Measurements from ENCODE around the gene KCNK13.
"Not testable (repeated sequence)": the region's sequence is repeated elsewhere in the genome, so short reads cannot be mapped to it uniquely, and the experiment has no call there.

KCNK13 gene

DNA sequence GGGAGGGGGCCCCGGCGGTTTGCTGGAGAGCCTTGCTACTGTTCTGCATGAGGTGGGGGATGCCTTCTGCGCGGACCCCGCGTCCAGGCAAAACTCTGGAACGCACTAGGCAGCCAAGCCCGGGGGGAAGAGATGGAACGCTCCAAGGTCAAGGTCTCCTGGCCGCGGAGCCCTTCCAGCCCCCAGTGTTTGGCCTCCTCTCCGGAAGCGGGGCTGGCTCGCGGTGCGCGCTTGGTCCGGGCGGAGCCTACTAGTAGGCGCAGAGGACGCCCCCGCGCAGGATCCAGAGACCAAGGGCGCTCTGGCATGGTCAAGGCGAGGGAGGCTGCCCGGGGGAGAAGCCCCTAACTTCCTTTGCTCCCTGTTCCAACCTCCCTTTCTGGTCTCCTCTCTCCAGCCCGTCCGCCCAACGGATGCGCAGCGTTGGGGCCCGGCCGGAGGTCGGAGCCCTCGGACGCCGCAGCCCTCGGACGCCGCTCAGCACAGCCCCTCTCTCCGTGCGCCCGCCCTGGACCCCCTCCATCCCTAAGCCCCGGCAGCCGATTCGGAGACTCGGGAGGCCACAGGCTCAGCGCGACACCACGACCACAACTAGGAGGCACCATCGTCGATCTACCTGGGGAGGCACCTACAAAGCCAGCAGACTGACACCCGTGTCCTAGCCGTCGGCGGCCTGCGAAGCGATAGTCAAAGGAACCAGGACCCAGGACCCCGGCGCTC, 669 bp upstream of the KCNK13 start:
- DNase-seq (ENCODE audit: low read depth in 3 of 3), result peak in 1 of 3 donors; percentile 8

GRCh38 chr14:90062127-90062794, 467 bp downstream of the KCNK13 start:
- DNase-seq (ENCODE audit: low read depth in 3 of 3), result no peak

- no peak for DNase-seq (ENCODE audit: low read depth in 3 of 3)
Observed at GRCh38 chr14:90062822-90063539, 1.2 kb downstream of the KCNK13 start.

- DNase-seq (ENCODE audit: low read depth in 3 of 3), result no peak
Observed at GRCh38 chr14:90072350-90072749, 10.6 kb downstream of the KCNK13 start.

DNA sequence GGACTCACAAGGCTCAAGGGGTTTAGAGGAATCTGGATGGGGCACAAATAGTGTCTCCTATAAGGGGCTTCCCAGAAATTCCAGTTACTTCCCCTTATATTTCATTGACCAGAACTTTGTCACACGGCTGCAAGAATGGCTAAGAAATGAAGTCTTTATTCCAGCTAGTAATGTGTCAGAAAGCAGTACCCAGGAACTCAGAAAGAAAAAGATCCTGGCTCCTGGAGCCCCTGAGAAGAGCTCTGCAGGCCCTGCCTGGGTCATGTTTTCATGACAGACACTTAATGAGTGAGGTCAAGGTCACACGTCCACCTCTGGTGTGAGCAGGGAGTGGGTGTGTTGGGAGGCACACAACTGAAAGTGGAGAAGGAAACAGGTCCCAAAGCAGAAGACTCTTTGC, 17.8 kb downstream of the KCNK13 start:
- DNase-seq (ENCODE audit: low read depth in 3 of 3), result no peak

- no peak for DNase-seq (ENCODE audit: low read depth in 3 of 3)
Observed at GRCh38 chr14:90087433-90087832, 25.6 kb downstream of the KCNK13 start.

DNA sequence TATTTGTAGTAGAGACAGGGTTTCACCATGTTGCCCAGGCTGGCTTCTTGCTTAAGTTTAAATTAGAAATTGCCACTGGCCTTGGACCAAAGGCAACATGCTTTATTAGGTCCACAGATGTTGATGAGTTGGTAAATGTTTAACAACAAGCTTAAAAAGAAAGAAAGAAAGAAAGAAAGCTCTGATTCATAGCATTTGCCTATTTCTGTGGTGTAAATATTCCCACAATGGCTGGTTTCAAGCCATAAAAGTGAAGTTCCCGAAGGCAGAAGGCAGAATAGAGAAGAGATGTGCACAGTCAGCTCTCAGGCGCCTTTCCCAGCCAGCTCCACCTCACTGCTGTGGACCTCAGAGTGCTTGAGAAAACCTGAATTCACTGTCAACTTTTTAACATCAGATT, 26.4 kb downstream of the KCNK13 start:
- no peak for DNase-seq (ENCODE audit: low read depth in 3 of 3)

DNA sequence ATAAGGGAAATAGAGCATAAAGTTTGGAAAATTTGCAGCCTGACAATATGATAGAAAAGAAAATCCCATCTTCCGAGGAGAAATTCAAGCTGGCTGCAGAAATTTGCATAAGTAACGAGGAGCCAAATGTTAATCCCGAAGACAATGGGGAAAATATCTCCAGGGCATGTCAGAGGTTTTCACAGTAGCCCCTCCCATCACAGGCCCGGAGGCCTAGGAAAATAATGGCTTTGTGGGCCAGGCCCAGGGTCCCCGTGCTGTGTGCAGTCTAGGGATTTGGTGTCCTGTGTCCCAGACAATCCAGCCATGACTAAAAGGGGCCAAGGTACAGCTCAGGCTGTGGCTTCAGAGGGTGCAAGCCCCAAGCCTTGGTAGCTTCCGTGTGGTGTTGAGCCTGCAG, 27.7 kb downstream of the KCNK13 start:
- not testable (repeated sequence) for DNase-seq (ENCODE audit: low read depth in 3 of 3)

DNA sequence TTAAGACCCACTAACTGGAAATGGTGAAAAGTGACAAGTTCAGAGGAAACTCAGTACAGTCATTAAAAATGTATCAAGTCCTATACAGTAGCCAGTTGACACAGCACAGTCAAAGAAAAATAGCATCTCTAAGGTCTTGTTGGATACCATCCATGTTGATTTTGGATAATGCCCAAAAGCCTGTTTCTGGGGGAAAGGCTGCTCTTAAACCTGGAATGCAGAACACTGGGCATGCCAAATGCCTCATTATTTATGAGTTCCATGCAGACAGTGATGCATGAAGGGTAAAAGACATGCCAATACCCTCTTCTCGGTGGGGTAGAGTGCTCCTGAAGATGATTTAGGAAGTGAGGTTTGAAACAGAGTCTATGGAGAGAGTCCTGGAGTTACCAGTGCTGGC, 29.6 kb downstream of the KCNK13 start:
- DNase-seq (ENCODE audit: low read depth in 3 of 3), result no peak

DNA sequence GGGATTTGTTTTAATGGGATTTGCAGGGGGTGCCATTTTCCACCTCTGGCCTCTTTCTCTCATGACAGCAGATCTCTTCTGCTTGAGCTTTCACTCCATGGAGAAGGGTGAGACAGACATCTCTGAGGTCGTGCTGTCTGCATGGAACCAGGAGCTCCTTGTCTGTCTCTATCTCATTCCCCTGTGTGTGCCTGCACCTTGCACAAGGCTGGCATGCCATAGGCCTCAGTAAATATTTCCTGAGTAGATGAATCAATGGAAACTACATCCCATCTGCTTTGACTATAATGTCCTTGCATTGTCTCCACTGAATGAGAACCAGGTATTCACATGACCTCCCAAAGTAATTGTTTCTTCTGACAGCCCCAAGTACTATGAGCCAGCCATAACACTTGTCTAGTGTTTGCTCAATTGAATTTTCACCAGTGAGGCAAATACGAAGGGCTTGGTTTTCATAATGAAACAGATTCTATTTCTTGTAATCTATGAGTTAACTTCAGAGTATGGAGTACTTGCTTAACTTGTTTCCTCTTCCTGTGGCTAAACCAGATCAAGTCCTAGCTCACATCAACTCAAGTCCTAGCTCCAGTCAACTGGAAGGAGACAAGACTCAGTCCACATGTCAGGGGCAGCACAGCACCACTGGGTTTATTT, 32.3 kb downstream of the KCNK13 start:
- no peak for DNase-seq (ENCODE audit: low read depth in 3 of 3)

GRCh38 chr14:90095096-90095495, 33.3 kb downstream of the KCNK13 start:
- no peak for DNase-seq (ENCODE audit: low read depth in 3 of 3)

- no peak for DNase-seq (ENCODE audit: low read depth in 3 of 3)
Observed at GRCh38 chr14:90096566-90096965, 34.8 kb downstream of the KCNK13 start.

GRCh38 chr14:90103808-90104207, 42.0 kb downstream of the KCNK13 start:
- no peak for DNase-seq (ENCODE audit: low read depth in 3 of 3)

GRCh38 chr14:90105756-90106155, 44.0 kb downstream of the KCNK13 start:
- DNase-seq (ENCODE audit: low read depth in 3 of 3), result no peak

DNA sequence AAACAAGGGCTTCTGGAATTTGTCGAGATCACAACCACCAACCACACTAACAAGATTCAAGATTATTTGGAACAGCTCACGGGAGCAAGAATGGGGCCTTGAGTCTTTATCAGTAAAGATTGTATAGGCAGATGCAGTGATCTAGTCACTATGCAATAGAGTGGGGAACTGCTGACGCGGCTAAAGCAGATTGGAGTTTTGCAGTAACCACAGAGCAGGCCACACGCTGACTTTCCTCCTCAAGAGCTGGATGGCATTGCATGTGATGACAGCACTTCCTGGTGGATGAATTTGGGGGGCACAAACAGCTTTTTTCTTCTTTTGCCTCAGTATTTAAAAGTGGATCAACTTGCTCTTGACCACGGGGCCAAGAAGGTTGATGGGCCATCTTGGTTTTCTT, 46.0 kb downstream of the KCNK13 start:
- no peak for DNase-seq (ENCODE audit: low read depth in 3 of 3)

GRCh38 chr14:90109858-90110257, 48.1 kb downstream of the KCNK13 start:
- no peak for DNase-seq (ENCODE audit: low read depth in 3 of 3)

- DNase-seq (ENCODE audit: low read depth in 3 of 3), result no peak
Observed at GRCh38 chr14:90111895-90112534, 50.2 kb downstream of the KCNK13 start.

- no peak for DNase-seq (ENCODE audit: low read depth in 3 of 3)
Observed at GRCh38 chr14:90114554-90114953, 52.8 kb downstream of the KCNK13 start.

DNA sequence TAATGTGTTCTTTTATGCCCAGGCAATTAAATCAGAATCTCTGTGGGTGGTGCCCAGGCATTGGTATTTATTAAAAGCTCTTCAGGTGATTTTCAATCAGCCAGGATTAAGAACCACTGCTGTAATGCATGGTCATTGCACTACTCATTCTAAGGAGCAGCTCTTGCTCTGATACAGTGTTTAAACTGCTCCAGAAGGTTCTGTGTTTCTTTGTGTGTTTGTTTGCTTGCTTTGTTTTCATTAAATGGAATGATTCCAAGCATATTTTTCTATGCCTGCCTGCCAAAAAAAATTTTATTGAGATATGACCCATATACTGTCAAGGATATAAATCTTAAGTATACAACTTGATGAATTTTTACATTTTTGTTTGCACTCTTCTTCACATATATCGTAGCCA, 54.0 kb downstream of the KCNK13 start:
- no peak for DNase-seq (ENCODE audit: low read depth in 3 of 3)

- DNase-seq (ENCODE audit: low read depth in 3 of 3), result no peak
Observed at GRCh38 chr14:90116444-90116843, 54.6 kb downstream of the KCNK13 start.

GRCh38 chr14:90118027-90118426, 56.2 kb downstream of the KCNK13 start:
- DNase-seq (ENCODE audit: low read depth in 3 of 3), result no peak

GRCh38 chr14:90126260-90126659, 64.5 kb downstream of the KCNK13 start:
- DNase-seq (ENCODE audit: low read depth in 3 of 3), result no peak
